Sigmoid colon (tissue), 4 donors: ENCODE results near the gene SUPT20H.

Experiments used
- CTCF ChIP-seq, 4 experiments: fragments of 450-650 bp in 3 of 4; fragments of 200-600 bp in 1 of 4; IDR thresholded peaks; one replicate each; pipeline ENCODE4 v1.5.1; 2016 to 2019; ENCODE audit warnings: antibody characterized with exemption in 4 of 4, mild to moderate bottlenecking in 3 of 4, moderate library complexity in 2 of 4
- EP300 ChIP-seq, 4 donors: sonication (generic); formaldehyde crosslinking; IDR thresholded peaks; one replicate each; pipeline ENCODE4 v1.6.1; 2017; ENCODE audit warnings: antibody characterized with exemption in 4 of 4
- POLR2A ChIP-seq, 2 donors: fragments of 450-650 bp; IDR thresholded peaks; one replicate each; pipeline ENCODE4 v1.6.1; 2016; ENCODE audit warnings: antibody characterized with exemption in 2 of 2, mild to moderate bottlenecking in 2 of 2, moderate library complexity in 2 of 2

GRCh38 chr13:37070145-37070695 lies 10.7 kb upstream of the SUPT20H start:
- no peak for TF ChIP-seq CTCF (IDR thresholded peaks at IDR 0.05)
- TF ChIP-seq POLR2A (IDR thresholded peaks at IDR 0.05), result no peak
- no peak for TF ChIP-seq EP300 (IDR thresholded peaks at IDR 0.05)
